Ectodermal cell (in vitro differentiated cells): Measurements from ENCODE around the gene SPATA16.

ENCODE experiments used
- H3K27ac ChIP-seq: 2 replicates; pipeline ENCODE4 v1.7.0; 2013; ENCODE audit warnings: mild to moderate bottlenecking, low read depth, low read length; ENCODE audit not compliant: insufficient read depth, poor library complexity, severe bottlenecking
- H3K27me3 ChIP-seq: 2 replicates; pipeline ENCODE4 v1.7.0; 2013; ENCODE audit warnings: mild to moderate bottlenecking, low read length; ENCODE audit not compliant: insufficient read depth, control insufficient read depth, poor library complexity, severe bottlenecking
- H3K36me3 ChIP-seq: one replicate; pipeline ENCODE4 v1.7.0; 2013; ENCODE audit warnings: low read length; ENCODE audit not compliant: control insufficient read depth, insufficient read depth
- H3K4me1 ChIP-seq: one replicate; pipeline ENCODE4 v1.7.0; 2013; ENCODE audit warnings: low read length; ENCODE audit not compliant: control insufficient read depth, insufficient read depth
- H3K4me3 ChIP-seq: 2 replicates; pipeline ENCODE4 v1.7.0; 2013; ENCODE audit warnings: low read depth, low read length, control low read depth; ENCODE audit not compliant: insufficient read depth
- H3K9me3 ChIP-seq: 2 replicates; pipeline ENCODE4 v1.7.0; 2013; ENCODE audit warnings: mild to moderate bottlenecking, low read length, moderate library complexity; ENCODE audit not compliant: control insufficient read depth
- WGBS, 2 experiments: methylation state at CpG; one replicate each; pipeline ENCODE4 v1.1.7; 2013; ENCODE audit warnings: missing lambda C conversion rate in 2 of 2; 5-methylcytosine and 5-hydroxymethylcytosine counted together

SPATA16 gene

GRCh38 chr3:172853005-172853404 lies 288.0 kb downstream of the SPATA16 start:
- no peak overlapping the region for H3K27ac ChIP-seq
- 90 to 96% methylated on average over 1 of the region's 1 CpG for WGBS, 2 experiments
- peaks cover 3% of the 10 kb centered on the region for H3K4me1 ChIP-seq
- no peaks in the 10 kb centered on the region for H3K36me3 ChIP-seq
- H3K9me3 ChIP-seq, result no peaks in the 10 kb centered on the region
- H3K27me3 ChIP-seq, result no peaks in the 10 kb centered on the region
- H3K4me3 ChIP-seq, result no peak overlapping the region

GRCh38 chr3:172848910-172849309 lies 292.1 kb downstream of the SPATA16 start:
- H3K9me3 ChIP-seq, result no peaks in the 10 kb centered on the region
- 67 to 78% methylated on average over 1 of the region's 1 CpG for WGBS, 2 experiments
- H3K27ac ChIP-seq, result no peak overlapping the region
- H3K4me3 ChIP-seq, result no peak overlapping the region
- no peaks in the 10 kb centered on the region for H3K27me3 ChIP-seq
- H3K4me1 ChIP-seq, result no peaks in the 10 kb centered on the region
- H3K36me3 ChIP-seq, result no peaks in the 10 kb centered on the region

GRCh38 chr3:172847292-172847691 lies 293.7 kb downstream of the SPATA16 start:
- H3K4me3 ChIP-seq, result no peak overlapping the region
- H3K9me3 ChIP-seq, result no peaks in the 10 kb centered on the region
- no peaks in the 10 kb centered on the region for H3K27me3 ChIP-seq
- no peaks in the 10 kb centered on the region for H3K4me1 ChIP-seq
- no peaks in the 10 kb centered on the region for H3K36me3 ChIP-seq
- H3K27ac ChIP-seq, result no peak overlapping the region

DNA sequence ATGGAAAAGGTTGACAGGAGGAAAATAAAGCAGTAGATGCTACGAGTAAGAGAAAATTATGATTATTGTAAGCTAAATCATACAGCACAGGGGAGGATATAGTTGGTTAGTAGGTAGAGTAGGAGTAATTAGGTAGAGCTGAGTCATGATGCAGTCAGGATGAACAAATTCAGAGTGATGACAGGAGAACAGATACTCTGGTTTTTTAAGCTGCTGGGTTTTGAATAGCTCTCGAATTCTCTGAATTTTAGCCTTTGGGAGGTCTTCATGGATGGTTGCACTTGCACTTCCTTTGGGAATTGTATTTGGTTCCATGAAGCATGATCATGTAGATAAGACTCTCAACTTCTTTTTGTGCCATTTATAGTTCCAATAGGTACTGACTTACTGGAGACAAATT lies 294.3 kb downstream of the SPATA16 start:
- no peak overlapping the region for H3K27ac ChIP-seq
- H3K36me3 ChIP-seq, result no peaks in the 10 kb centered on the region
- H3K4me3 ChIP-seq, result no peak overlapping the region
- no peaks in the 10 kb centered on the region for H3K27me3 ChIP-seq
- no peaks in the 10 kb centered on the region for H3K9me3 ChIP-seq
- no peaks in the 10 kb centered on the region for H3K4me1 ChIP-seq
- 88 to 91% methylated on average over 2 of the region's 2 CpGs for WGBS, 2 experiments

DNA sequence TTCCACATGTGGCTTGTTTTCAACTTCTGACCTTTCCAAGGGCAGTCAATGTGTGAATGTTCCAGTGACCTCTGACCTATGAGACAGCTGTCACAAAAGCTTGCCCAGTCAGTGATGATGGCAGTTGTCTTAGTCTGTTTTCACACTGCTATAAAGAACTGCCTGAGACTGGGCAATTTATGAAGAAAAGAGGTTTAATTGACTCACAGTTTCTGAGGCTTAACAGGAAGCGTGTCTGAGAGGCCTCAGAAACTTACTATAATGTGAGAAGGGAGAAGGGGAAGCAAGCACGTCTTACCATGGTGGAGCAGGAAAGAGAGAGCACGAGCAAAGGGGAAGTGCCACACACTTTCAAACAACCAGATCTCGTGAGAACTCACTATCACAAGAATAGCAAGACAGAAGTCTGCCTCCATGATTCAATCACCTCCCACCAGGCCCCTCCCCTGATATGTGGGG lies 294.9 kb downstream of the SPATA16 start:
- Histone ChIP-seq H3K27ac (no peak overlapping the region), H3K4me1 (no peaks in the 10 kb centered on the region), H3K27me3 (no peaks in the 10 kb centered on the region), H3K4me3 (no peak overlapping the region), H3K9me3 (no peaks in the 10 kb centered on the region), H3K36me3 (no peaks in the 10 kb centered on the region)
- 67 to 82% methylated on average over 2 to 4 of the region's 4 CpGs for WGBS, 2 experiments

GRCh38 chr3:172844428-172844827 lies 296.6 kb downstream of the SPATA16 start:
- no peak overlapping the region for H3K27ac ChIP-seq
- no peaks in the 10 kb centered on the region for H3K36me3 ChIP-seq
- no peaks in the 10 kb centered on the region for H3K9me3 ChIP-seq
- no peaks in the 10 kb centered on the region for H3K27me3 ChIP-seq
- no peaks in the 10 kb centered on the region for H3K4me1 ChIP-seq
- H3K4me3 ChIP-seq, result no peak overlapping the region
- 90 to 91% methylated on average over 4 of the region's 4 CpGs for WGBS, 2 experiments

GRCh38 chr3:172840913-172841312 lies 300.1 kb downstream of the SPATA16 start:
- no peak overlapping the region for H3K27ac ChIP-seq
- H3K36me3 ChIP-seq, result no peaks in the 10 kb centered on the region
- no peaks in the 10 kb centered on the region for H3K4me1 ChIP-seq
- no peak overlapping the region for H3K4me3 ChIP-seq
- no peaks in the 10 kb centered on the region for H3K27me3 ChIP-seq
- H3K9me3 ChIP-seq, result no peaks in the 10 kb centered on the region
- 77 to 80% methylated on average over 4 of the region's 4 CpGs for WGBS, 2 experiments

DNA sequence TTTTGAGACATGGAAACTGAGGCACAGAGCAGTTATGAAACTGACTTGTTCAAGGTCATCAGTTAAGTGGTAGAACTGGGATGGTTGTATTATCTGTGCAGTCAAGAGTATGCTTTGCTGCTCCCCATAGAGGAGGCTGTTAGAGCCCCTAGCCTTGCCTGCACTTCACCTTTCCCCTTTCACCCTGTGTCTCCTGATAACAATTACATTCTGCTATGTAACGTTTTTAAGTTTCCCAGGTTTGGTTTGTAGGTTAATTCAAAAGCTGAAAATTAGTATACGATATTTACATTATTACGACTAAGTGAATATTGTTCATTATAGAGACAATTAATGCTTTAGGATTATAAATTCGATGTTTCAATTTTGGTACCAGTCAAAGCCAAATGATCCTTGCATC lies 300.6 kb downstream of the SPATA16 start:
- Histone ChIP-seq H3K4me3 (no peak overlapping the region), H3K4me1 (no peaks in the 10 kb centered on the region), H3K27ac (no peak overlapping the region), H3K27me3 (no peaks in the 10 kb centered on the region), H3K9me3 (no peaks in the 10 kb centered on the region), H3K36me3 (no peaks in the 10 kb centered on the region)
- WGBS, 2 experiments, result 83 to 97% methylated on average over 1 to 3 of the region's 4 CpGs

GRCh38 chr3:172839679-172840078 lies 301.4 kb downstream of the SPATA16 start:
- Histone ChIP-seq H3K4me3 (no peak overlapping the region), H3K4me1 (no peaks in the 10 kb centered on the region), H3K27me3 (no peaks in the 10 kb centered on the region), H3K36me3 (no peaks in the 10 kb centered on the region), H3K9me3 (no peaks in the 10 kb centered on the region), H3K27ac (no peak overlapping the region)
- 94% methylated on average over 4 of the region's 4 CpGs for WGBS, 2 experiments
